Activated naive CD8-positive, alpha-beta T cell treated with anti-CD3 and anti-CD28 coated beads, Interleukin-2, amount 50 U/mL, for 24 hours (primary cell): ENCODE data around the gene PAQR8.
A peak's percentile ranks its signal among the peaks of the same experiment; 100 is the strongest.
"Not testable (repeated sequence)": the region's sequence is repeated elsewhere in the genome, so short reads cannot be mapped to it uniquely, and the experiment has no call there.

ENCODE experiments used
- ATAC-seq: fragments of 150-1000 bp; cut with Tn5 transposase; one replicate; pipeline ENCODE4 v1.10.0; 2021
- DNase-seq: peaks from one replicate; pipeline ENCODE4 v3.0.0; 2021
- H3K27ac Mint-ChIP-seq: one replicate; pipeline ENCODE4 v1.8.0; 2021; ENCODE audit warnings: mild to moderate bottlenecking, mixed read lengths
- H3K27me3 Mint-ChIP-seq: one replicate; pipeline ENCODE4 v1.8.0; 2021; ENCODE audit warnings: mixed read lengths
- H3K36me3 Mint-ChIP-seq: one replicate; pipeline ENCODE4 v1.8.0; 2021; ENCODE audit warnings: low read depth, mixed read lengths
- H3K4me1 Mint-ChIP-seq: one replicate; pipeline ENCODE4 v1.8.0; 2021; ENCODE audit warnings: mixed read lengths
- H3K4me3 Mint-ChIP-seq: one replicate; pipeline ENCODE4 v1.8.0; 2021; ENCODE audit warnings: mild to moderate bottlenecking, moderate library complexity, mixed read lengths
- H3K9me3 Mint-ChIP-seq: one replicate; pipeline ENCODE4 v1.8.0; 2021; ENCODE audit warnings: mixed read lengths

The PAQR8 gene

DNA sequence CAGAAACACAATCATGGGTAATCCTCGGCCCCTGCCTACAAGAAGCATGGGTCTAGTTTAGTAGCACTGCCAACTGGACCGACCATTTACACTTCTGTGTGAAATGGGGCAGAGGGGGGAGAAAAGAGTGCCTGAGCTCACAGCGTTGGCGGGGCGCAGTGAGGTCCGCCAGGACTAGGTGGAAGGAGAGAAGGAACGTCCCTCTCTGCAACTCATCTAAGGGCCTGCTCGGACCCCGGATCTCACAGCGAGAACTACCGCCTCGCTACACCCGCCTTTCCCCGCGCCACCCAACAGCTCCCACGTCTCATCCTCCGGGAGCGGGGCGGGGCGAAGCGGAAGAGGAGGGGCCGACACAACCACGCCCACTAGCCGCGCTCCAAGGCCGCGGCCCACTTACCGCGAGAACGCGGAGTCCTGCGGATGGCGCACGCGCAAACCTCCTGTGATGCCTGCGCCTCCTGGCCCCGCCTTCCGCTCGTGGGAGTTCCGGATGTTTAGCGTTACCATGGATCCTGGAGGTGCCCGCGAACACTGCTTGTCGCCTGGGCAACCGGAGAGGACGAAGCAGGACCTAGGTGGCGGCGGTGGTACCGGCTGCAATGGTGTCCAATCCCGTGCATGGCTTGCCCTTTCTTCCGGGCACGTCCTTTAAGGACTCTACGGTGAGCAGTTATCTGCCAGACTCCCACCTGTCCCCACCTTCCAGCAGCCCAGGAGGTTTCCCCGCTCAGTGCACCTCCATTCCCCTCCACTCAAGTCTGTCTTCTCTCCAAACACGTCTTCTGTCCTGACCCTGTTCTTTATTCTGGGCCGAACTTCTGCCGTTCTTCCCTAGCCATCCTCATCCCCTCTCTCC lies 58.1 kb downstream of the PAQR8 start, which contains the start of gene EFHC1:
Gene EFHC1, plus strand, starts transcription at position 534 of the 859 bp plus-strand sequence. Its CDS starts 69 bp downstream, at position 603.
- Mint-ChIP-seq H3K4me3 (no peak within 1 kb of the TSS), H3K27me3 (no peaks in the 10 kb centered on the region), H3K4me1 (peaks cover 34% of the 10 kb centered on the region), H3K36me3 (no peaks in the 10 kb centered on the region), H3K9me3 (no peaks in the 10 kb centered on the region), H3K27ac (no peak within 1 kb of the TSS)
- DNase-seq (peak; percentile 99), ATAC-seq (peak; percentile 92)

DNA sequence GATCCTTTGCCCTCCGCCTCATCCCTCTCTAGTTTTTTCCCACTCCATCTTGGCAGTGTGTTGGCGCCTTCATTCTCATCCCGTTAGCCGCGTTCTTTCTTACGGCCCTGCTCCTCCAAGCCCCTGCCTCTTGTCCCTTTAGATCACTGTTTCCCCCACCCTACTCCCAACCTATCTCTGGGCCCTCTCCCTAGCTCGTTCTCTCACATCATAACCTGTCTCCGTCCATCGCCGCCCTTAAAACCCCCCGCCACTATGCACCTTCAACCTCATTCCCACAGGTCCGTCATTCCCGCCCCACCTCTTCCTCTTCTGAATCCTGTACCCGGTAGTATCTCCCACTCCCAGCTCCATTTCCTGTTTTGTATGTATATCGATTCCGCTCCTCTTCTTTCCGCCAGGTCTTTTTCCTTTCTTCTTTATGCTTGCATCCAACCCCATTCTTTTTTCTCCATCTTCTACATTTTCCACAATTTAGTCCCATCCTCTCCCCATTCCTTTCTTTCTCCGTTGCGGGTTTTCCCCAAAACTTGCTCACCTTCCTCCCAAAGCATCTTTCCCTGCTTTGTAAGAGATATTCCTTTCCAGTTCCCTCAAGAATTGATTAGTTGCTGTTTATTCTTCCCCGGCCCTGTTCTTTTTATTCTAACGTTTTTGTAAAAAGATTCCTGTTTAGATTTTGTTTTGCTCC lies 58.9 kb downstream of the PAQR8 start:
- Mint-ChIP-seq H3K4me3 (no peak overlapping the region), H3K4me1 (peaks cover 27% of the 10 kb centered on the region), H3K36me3 (no peaks in the 10 kb centered on the region), H3K9me3 (no peaks in the 10 kb centered on the region), H3K27ac (no peak overlapping the region), H3K27me3 (no peaks in the 10 kb centered on the region)
- no peak for ATAC-seq
- no peak for DNase-seq

DNA sequence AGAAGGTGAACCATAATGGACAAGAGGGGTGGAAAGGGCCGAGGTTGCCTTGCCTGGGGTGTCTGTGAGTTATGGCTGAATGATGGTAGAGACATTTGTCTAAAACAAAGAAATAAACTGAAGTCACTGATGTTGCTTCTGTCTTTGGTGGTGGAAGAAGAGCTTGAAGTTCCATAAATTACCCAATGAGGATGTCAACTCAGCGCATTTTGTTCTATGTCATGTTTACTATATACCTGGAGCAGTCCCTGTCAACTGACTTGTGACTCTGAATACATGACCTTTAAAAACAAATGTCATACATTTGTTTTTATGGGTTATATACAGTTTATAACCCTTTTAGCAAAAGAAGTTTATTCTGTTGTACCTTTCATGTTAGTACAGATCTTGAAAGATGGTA lies 60.2 kb downstream of the PAQR8 start:
- Mint-ChIP-seq H3K27ac (no peak overlapping the region), H3K36me3 (no peaks in the 10 kb centered on the region), H3K9me3 (no peaks in the 10 kb centered on the region)

GRCh38 chr6:52423448-52423847 lies 61.5 kb downstream of the PAQR8 start:
- no peak overlapping the region for H3K4me3 Mint-ChIP-seq
- no peak for DNase-seq
- no peaks in the 10 kb centered on the region for H3K36me3 Mint-ChIP-seq
- no peak overlapping the region for H3K27ac Mint-ChIP-seq
- ATAC-seq, result no peak
- H3K9me3 Mint-ChIP-seq, result no peaks in the 10 kb centered on the region
- H3K27me3 Mint-ChIP-seq, result no peaks in the 10 kb centered on the region
- H3K4me1 Mint-ChIP-seq, result peaks cover 7% of the 10 kb centered on the region

More for the DNA sequence above, 60.2 kb downstream of the PAQR8 start:
- ATAC-seq (no peak), DNase-seq (no peak)
- no peaks in the 10 kb centered on the region for H3K27me3 Mint-ChIP-seq
- peaks cover 14% of the 10 kb centered on the region for H3K4me1 Mint-ChIP-seq
- H3K4me3 Mint-ChIP-seq, result no peak overlapping the region

DNA sequence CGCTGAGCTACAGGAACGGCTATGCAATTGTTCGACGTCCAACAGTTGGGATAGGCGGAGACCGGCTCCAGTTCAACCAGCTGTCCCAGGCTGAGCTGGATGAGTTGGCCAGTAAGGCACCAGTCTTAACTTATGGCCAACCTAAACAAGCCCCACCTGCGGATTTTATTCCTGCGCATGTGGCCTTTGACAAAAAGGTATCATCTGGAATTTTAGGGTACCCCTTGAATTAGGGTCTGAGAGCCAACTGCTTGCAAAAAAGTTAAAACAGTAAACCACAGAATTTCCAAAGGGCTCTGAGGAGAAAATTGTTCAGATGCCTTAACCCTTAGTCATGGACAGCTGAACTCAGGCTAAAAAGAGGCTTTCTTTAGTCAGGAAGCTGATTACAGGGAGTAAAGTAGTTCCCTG lies 62.0 kb downstream of the PAQR8 start:
- ATAC-seq, result no peak

GRCh38 chr6:52424513-52424912 lies 62.6 kb downstream of the PAQR8 start:
- no peaks in the 10 kb centered on the region for H3K27me3 Mint-ChIP-seq
- no peak for ATAC-seq

More for the DNA sequence above, 62.0 kb downstream of the PAQR8 start:
- Mint-ChIP-seq H3K4me1 (peaks cover 7% of the 10 kb centered on the region), H3K27ac (no peak overlapping the region), H3K27me3 (no peaks in the 10 kb centered on the region), H3K36me3 (no peaks in the 10 kb centered on the region), H3K4me3 (no peak overlapping the region), H3K9me3 (no peaks in the 10 kb centered on the region)
- DNase-seq, result no peak

GRCh38 chr6:52426667-52427066 lies 64.7 kb downstream of the PAQR8 start:
- no peak for DNase-seq
- Mint-ChIP-seq H3K27ac (no peak overlapping the region), H3K4me1 (peaks cover 4% of the 10 kb centered on the region), H3K36me3 (no peaks in the 10 kb centered on the region), H3K27me3 (no peaks in the 10 kb centered on the region), H3K4me3 (no peak overlapping the region), H3K9me3 (no peaks in the 10 kb centered on the region)
- ATAC-seq, result no peak

More at GRCh38 chr6:52424513-52424912, 62.6 kb downstream of the PAQR8 start:
- Mint-ChIP-seq H3K4me1 (peaks cover 2% of the 10 kb centered on the region), H3K36me3 (no peaks in the 10 kb centered on the region), H3K27ac (no peak overlapping the region), H3K9me3 (no peaks in the 10 kb centered on the region), H3K4me3 (no peak overlapping the region)
- DNase-seq, result no peak

- H3K27ac Mint-ChIP-seq, H3K9me3 Mint-ChIP-seq, H3K27me3 Mint-ChIP-seq, H3K4me1 Mint-ChIP-seq, H3K36me3 Mint-ChIP-seq, DNase-seq, ATAC-seq, H3K4me3 Mint-ChIP-seq: not testable (repeated sequence)
These were observed 71.3 kb downstream of the PAQR8 start for GRCh38 chr6:52433294-52433693.

DNA sequence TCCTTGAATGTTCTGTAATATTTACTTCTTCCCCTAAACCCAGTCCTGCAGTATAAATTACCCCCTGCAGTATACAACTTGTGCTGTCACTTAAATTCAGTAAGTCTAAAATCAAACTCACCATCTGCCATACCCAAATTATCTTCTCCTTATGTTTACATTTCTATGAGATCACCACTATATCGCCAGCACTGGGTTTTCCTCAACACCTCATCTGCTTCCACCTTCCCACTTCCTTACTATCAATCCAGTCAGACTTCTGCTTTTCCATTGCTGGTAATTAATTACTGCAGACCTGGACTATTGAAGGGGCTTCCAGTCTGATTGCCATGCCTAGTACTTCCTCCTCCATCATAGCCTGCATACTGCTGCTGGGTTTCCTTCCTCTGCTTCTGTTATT lies 73.4 kb downstream of the PAQR8 start:
- no peak for ATAC-seq
- DNase-seq, result no peak
- no peaks in the 10 kb centered on the region for H3K9me3 Mint-ChIP-seq
- H3K36me3 Mint-ChIP-seq, result no peaks in the 10 kb centered on the region
- H3K27me3 Mint-ChIP-seq, result no peaks in the 10 kb centered on the region
- H3K27ac Mint-ChIP-seq, result no peak overlapping the region
- H3K4me3 Mint-ChIP-seq, result no peak overlapping the region
- peaks cover 4% of the 10 kb centered on the region for H3K4me1 Mint-ChIP-seq

- no peak for DNase-seq
- H3K4me3 Mint-ChIP-seq, result no peak overlapping the region
- H3K27ac Mint-ChIP-seq, result no peak overlapping the region
- ATAC-seq, result no peak
- H3K4me1 Mint-ChIP-seq, result no peaks in the 10 kb centered on the region
- peaks cover 3% of the 10 kb centered on the region for H3K36me3 Mint-ChIP-seq
- no peaks in the 10 kb centered on the region for H3K9me3 Mint-ChIP-seq
- no peaks in the 10 kb centered on the region for H3K27me3 Mint-ChIP-seq
These were observed 77.0 kb downstream of the PAQR8 start for GRCh38 chr6:52438926-52439325.

GRCh38 chr6:52454556-52454955 lies 92.6 kb downstream of the PAQR8 start:
- DNase-seq (no peak), ATAC-seq (no peak)
- no peak overlapping the region for H3K4me3 Mint-ChIP-seq
- peaks cover 20% of the 10 kb centered on the region for H3K9me3 Mint-ChIP-seq
- peaks cover 14% of the 10 kb centered on the region for H3K36me3 Mint-ChIP-seq
- H3K27ac Mint-ChIP-seq, result no peak overlapping the region
- H3K27me3 Mint-ChIP-seq, result no peaks in the 10 kb centered on the region
- H3K4me1 Mint-ChIP-seq, result no peaks in the 10 kb centered on the region

DNA sequence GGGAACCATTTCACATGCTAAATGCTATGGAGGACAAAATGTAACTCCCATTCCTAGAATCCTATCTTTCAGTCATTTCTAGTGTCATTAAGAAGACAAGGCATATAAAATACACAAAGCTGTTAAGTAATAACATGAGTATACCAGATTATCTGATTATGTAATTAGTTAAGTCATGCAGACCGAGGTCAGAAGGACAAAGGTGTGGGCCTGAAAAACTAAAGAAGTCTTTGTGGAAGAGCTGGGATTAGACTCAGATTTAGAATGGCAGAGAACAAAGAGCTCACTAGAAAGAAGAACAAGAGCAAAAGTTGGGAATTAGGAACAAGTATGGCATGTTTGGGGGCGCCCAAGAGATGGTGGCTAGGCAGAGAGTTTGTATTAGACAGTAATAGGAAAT lies 95.1 kb downstream of the PAQR8 start:
- DNase-seq (no peak), ATAC-seq (no peak)
- H3K27me3 Mint-ChIP-seq, result no peaks in the 10 kb centered on the region
- no peaks in the 10 kb centered on the region for H3K4me1 Mint-ChIP-seq
- peaks cover 1% of the 10 kb centered on the region for H3K36me3 Mint-ChIP-seq
- H3K9me3 Mint-ChIP-seq, result peaks cover 4% of the 10 kb centered on the region
- H3K27ac Mint-ChIP-seq, result no peak overlapping the region
- H3K4me3 Mint-ChIP-seq, result no peak overlapping the region
